Prostate gland (tissue), 2 donors: ENCODE measurements around the gene FNDC8. TPM values are rescaled to one million over a fixed set of nuclear protein-coding genes. Genes with fewer than 3 reads are reported as not detected.
"Not testable (repeated sequence)": the region's sequence is repeated elsewhere in the genome, so short reads cannot be mapped to it uniquely, and the experiment has no call there.

Experiments used
- DNase-seq: peaks from one replicate; pipeline ENCODE4 v3.0.0-alpha.2; 2019; ENCODE audit warnings: low spot score
- H3K27ac ChIP-seq, 2 donors: fragments of 200-600 bp; sonication (generic); 2 replicates each; pipeline ENCODE4 v1.5.1; 2017 to 2019
- H3K27me3 ChIP-seq: fragments of 200-600 bp; sonication (generic); replicated peaks from 2 replicates; pipeline ENCODE4 v1.5.1; 2019; ENCODE audit not compliant: insufficient read depth
- H3K36me3 ChIP-seq, 2 donors: fragments of 200-600 bp; sonication (generic); 1 replicate in 1 of 2; 2 replicates in 1 of 2; pipeline versions ENCODE4 v1.5.1 to v1.8.1; 2017 to 2019
- H3K4me1 ChIP-seq: fragments of 200-600 bp; sonication (generic); replicated peaks from 2 replicates; pipeline ENCODE4 v1.5.1; 2019
- H3K4me3 ChIP-seq, 2 donors: fragments of 200-600 bp; sonication (generic); 2 replicates each; pipeline ENCODE4 v1.5.1; 2017 to 2019
- H3K9me3 ChIP-seq: fragments of 200-600 bp; sonication (generic); 2 replicates; pipeline ENCODE4 v1.5.1; 2017
- CTCF ChIP-seq, 4 experiments: fragments of 200-600 bp in 2 of 4; fragments of 450-650 bp in 2 of 4; sonication (generic) in 2 of 4; IDR thresholded peaks; 1 replicate in 3 of 4; 2 replicates in 1 of 4; pipeline ENCODE4 v1.5.1; 2016 to 2019; ENCODE audit warnings: antibody characterized with exemption in 4 of 4, mild to moderate bottlenecking in 2 of 4, moderate library complexity in 2 of 4
- POLR2A ChIP-seq: fragments of 450-650 bp; IDR thresholded peaks from one replicate; pipeline ENCODE4 v1.6.1; 2016; ENCODE audit warnings: antibody characterized with exemption, mild to moderate bottlenecking
- POLR2AphosphoS5 ChIP-seq: sonication (generic); formaldehyde crosslinking; IDR thresholded peaks from one replicate; pipeline ENCODE4 v1.6.1; 2017; ENCODE audit warnings: antibody characterized with exemption
- WGBS: methylation state at CpG from one replicate; pipeline ENCODE4 v1.1.5; 2018; 5-methylcytosine and 5-hydroxymethylcytosine counted together
- intact Hi-C: fragments of 100-400 bp; cut with DNase I; formaldehyde crosslinking; loops from one replicate; pipeline ENCODE4 v1.14.2; 2022
- total RNA-seq, 2 donors: library from RNA; depleted of rRNA; stranded (reverse); fragments of >200 nt; gene quantifications; one replicate each; pipeline ENCODE4 v1.1.0, GENCODE V29; 2016

The FNDC8 gene
- total RNA-seq, 2 donors from 2014 or later, result 4.6 TPM; not detected in 1

- no peak for TF ChIP-seq POLR2AphosphoS5
- no peak for TF ChIP-seq CTCF (IDR thresholded peaks at IDR 0.05)
- no peak for TF ChIP-seq POLR2A
- no peaks in the 10 kb centered on the region for H3K27me3 ChIP-seq
- no peak for DNase-seq
- no peak overlapping the region for H3K4me3 ChIP-seq
- peaks cover 0 to 5% of the 10 kb centered on the region in 2 donors for H3K36me3 ChIP-seq
- no peaks in the 10 kb centered on the region for H3K9me3 ChIP-seq
- no peak overlapping the region for H3K27ac ChIP-seq
- intact Hi-C loops, result no loop called here
- H3K4me1 ChIP-seq, result no peaks in the 10 kb centered on the region
- 89% methylated on average over 5 of the region's 5 CpGs for WGBS
Measured at GRCh38 chr17:35103271-35103670, 18.1 kb upstream of the FNDC8 start.

- H3K4me1 ChIP-seq, result no peaks in the 10 kb centered on the region
- intact Hi-C loops, result no loop called here
- WGBS, result 98% methylated on average over 5 of the region's 5 CpGs
- TF ChIP-seq CTCF (IDR thresholded peaks at IDR 0.05) (no peak), POLR2AphosphoS5 (no peak), POLR2A (no peak)
- no peaks in the 10 kb centered on the region for H3K9me3 ChIP-seq
- no peaks in the 10 kb centered on the region for H3K27me3 ChIP-seq
- H3K27ac ChIP-seq, result no peak overlapping the region
- H3K4me3 ChIP-seq, result no peak overlapping the region
- no peak for DNase-seq
- H3K36me3 ChIP-seq, result no peaks in the 10 kb centered on the region
Measured at GRCh38 chr17:35104844-35105450, 16.5 kb upstream of the FNDC8 start.

GRCh38 chr17:35110791-35111190 lies 10.6 kb upstream of the FNDC8 start:
- H3K9me3 ChIP-seq, intact Hi-C loops, H3K4me3 ChIP-seq, H3K4me1 ChIP-seq, H3K27ac ChIP-seq, H3K27me3 ChIP-seq, H3K36me3 ChIP-seq, DNase-seq: not testable (repeated sequence)
- WGBS, result 98% methylated on average over 17 of the region's 17 CpGs

GRCh38 chr17:35116845-35117244 lies 4.6 kb upstream of the FNDC8 start:
- Histone ChIP-seq H3K4me1 (no peaks in the 10 kb centered on the region), H3K4me3 (no peak overlapping the region), H3K36me3 (no peaks in the 10 kb centered on the region), H3K9me3 (no peaks in the 10 kb centered on the region), H3K27ac (no peak overlapping the region), H3K27me3 (no peaks in the 10 kb centered on the region)
- intact Hi-C loops, result loop anchor here (5.0 kb wide), 2 partner anchors 575 to 695 kb away; no protein-coding TSS in a partner anchor
- no peak for DNase-seq
- TF ChIP-seq POLR2AphosphoS5 (no peak), CTCF (IDR thresholded peaks at IDR 0.05) (no peak), POLR2A (no peak)
- WGBS, result 88% methylated on average over 12 of the region's 12 CpGs

- no peak overlapping the region for H3K4me3 ChIP-seq
- H3K27ac ChIP-seq, result no peak overlapping the region
- DNase-seq, result no peak
- no peaks in the 10 kb centered on the region for H3K36me3 ChIP-seq
- intact Hi-C loops, result loop anchor here (5.0 kb wide), 2 partner anchors 576 to 696 kb away; no protein-coding TSS in a partner anchor
- H3K27me3 ChIP-seq, result no peaks in the 10 kb centered on the region
- TF ChIP-seq CTCF (IDR thresholded peaks at IDR 0.05) (no peak), POLR2AphosphoS5 (no peak), POLR2A (no peak)
- no peaks in the 10 kb centered on the region for H3K4me1 ChIP-seq
- H3K9me3 ChIP-seq, result no peaks in the 10 kb centered on the region
Measured at GRCh38 chr17:35117984-35118383, 3.4 kb upstream of the FNDC8 start.
